Gastroesophageal sphincter (tissue), 4 donors: ENCODE measurements around the gene ARSD. TPM values are rescaled to one million over a fixed set of nuclear protein-coding genes. Genes with fewer than 3 reads are reported as not detected.

ENCODE experiments used
- ATAC-seq: fragments of 150-250 bp; one replicate; pipeline ENCODE4 v1.9.1; 2016; ENCODE audit warnings: mild to moderate bottlenecking, moderate library complexity
- H3K27ac ChIP-seq, 4 donors: fragments of 200-600 bp; sonication (generic) in 3 of 4; 1 replicate in 3 of 4; 2 replicates in 1 of 4; pipeline ENCODE4 v1.5.1; 2016 to 2019
- H3K27me3 ChIP-seq: fragments of 200-600 bp; sonication (generic); one replicate; pipeline ENCODE4 v1.5.1; 2019
- H3K36me3 ChIP-seq, 2 donors: fragments of 200-600 bp; sonication (generic); one replicate each; pipeline ENCODE4 v1.5.1; 2019; ENCODE audit warnings: control low read depth in 1 of 2
- H3K4me1 ChIP-seq, 3 donors: fragments of 200-600 bp; sonication (generic); 1 replicate in 2 of 3; 2 replicates in 1 of 3; pipeline ENCODE4 v1.5.1; 2016 to 2019; ENCODE audit warnings: control low read depth in 2 of 3
- H3K4me3 ChIP-seq, 2 donors: fragments of 200-600 bp; sonication (generic); one replicate each; pipeline ENCODE4 v1.5.1; 2019; ENCODE audit warnings: mild to moderate bottlenecking in 1 of 2, moderate library complexity in 1 of 2
- H3K9me3 ChIP-seq, 3 donors: fragments of 200-600 bp; sonication (generic); one replicate each; pipeline ENCODE4 v1.5.1; 2017 to 2019; ENCODE audit warnings: control low read depth in 2 of 3
- EP300 ChIP-seq: sonication (generic); formaldehyde crosslinking; IDR thresholded peaks from one replicate; pipeline ENCODE4 v1.6.1; 2017; ENCODE audit warnings: antibody characterized with exemption, mild to moderate bottlenecking
- POLR2A ChIP-seq, 2 donors: fragments of 450-650 bp; IDR thresholded peaks; one replicate each; pipeline ENCODE4 v1.6.1; 2017; ENCODE audit warnings: antibody characterized with exemption in 2 of 2, mild to moderate bottlenecking in 2 of 2, moderate library complexity in 1 of 2
- POLR2AphosphoS5 ChIP-seq: sonication (generic); formaldehyde crosslinking; IDR thresholded peaks from one replicate; pipeline ENCODE4 v1.6.1; 2017; ENCODE audit warnings: antibody characterized with exemption
- WGBS, 2 donors: methylation state at CpG; one replicate each; pipeline ENCODE4 v1.1.5; 2018; ENCODE audit warnings: low coverage in 1 of 2; 5-methylcytosine and 5-hydroxymethylcytosine counted together
- total RNA-seq, 4 donors: library from RNA; depleted of rRNA; stranded (reverse); fragments of >200 nt; gene quantifications; one replicate each; pipeline ENCODE4 v1.1.0, GENCODE V29; 2016
- TF ChIP-seq, protein P1 (sequence below), 4 experiments: fragments of 200-600 bp in 2 of 4; fragments of 450-650 bp in 2 of 4; sonication (generic) in 1 of 4; IDR thresholded peaks; one replicate each; pipeline ENCODE4 v1.5.1; 2017 to 2019; ENCODE audit warnings: antibody characterized with exemption in 4 of 4, mild to moderate bottlenecking in 2 of 4, moderate library complexity in 2 of 4

Gene ARSD
- total RNA-seq, 4 donors from 2014 or later: 11.5 to 20.2 (median 12.4) TPM

DNA sequence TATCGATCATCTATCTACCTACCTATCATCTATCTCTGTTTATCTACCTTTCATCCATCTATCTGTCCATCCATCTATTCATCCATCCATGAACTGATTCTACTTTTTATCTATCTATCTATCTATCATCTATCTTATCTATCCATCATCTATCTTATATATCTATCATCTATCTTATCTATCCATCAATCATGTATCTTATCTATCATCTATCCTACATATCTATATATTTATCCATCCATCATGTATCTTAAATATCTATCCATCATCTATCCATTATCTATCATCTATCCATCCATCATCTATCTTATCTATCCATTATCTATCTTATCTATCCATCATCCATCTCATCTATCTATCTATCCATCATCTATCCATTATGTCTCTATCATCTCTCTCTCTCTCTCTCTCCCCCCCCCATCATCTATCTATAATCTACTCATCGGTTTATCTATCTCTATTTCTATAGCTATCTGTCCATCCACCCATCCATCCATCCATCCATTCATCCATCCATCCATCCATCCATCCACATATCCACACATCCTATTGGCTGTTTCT, 20.9 kb downstream of the ARSD start:
- Histone ChIP-seq H3K36me3 (peaks cover 0 to 22% of the 10 kb centered on the region in 2 donors), H3K27me3 (no peaks in the 10 kb centered on the region), H3K4me1 (no peaks in the 10 kb centered on the region), H3K27ac (no peak overlapping the region), H3K9me3 (peaks cover 0 to 4% (median 0%) of the 10 kb centered on the region in 3 donors), H3K4me3 (no peak overlapping the region)
- TF ChIP-seq POLR2AphosphoS5: no peak
- TF ChIP-seq, protein P1, sequence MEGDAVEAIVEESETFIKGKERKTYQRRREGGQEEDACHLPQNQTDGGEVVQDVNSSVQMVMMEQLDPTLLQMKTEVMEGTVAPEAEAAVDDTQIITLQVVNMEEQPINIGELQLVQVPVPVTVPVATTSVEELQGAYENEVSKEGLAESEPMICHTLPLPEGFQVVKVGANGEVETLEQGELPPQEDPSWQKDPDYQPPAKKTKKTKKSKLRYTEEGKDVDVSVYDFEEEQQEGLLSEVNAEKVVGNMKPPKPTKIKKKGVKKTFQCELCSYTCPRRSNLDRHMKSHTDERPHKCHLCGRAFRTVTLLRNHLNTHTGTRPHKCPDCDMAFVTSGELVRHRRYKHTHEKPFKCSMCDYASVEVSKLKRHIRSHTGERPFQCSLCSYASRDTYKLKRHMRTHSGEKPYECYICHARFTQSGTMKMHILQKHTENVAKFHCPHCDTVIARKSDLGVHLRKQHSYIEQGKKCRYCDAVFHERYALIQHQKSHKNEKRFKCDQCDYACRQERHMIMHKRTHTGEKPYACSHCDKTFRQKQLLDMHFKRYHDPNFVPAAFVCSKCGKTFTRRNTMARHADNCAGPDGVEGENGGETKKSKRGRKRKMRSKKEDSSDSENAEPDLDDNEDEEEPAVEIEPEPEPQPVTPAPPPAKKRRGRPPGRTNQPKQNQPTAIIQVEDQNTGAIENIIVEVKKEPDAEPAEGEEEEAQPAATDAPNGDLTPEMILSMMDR (IDR thresholded peaks at IDR 0.05): no peak
- TF ChIP-seq EP300: no peak
- TF ChIP-seq POLR2A (IDR thresholded peaks at IDR 0.05): no peak
- 0 to 100% methylated on average over 1 to 2 of the region's 2 CpGs for WGBS, 2 donors
- no peak for ATAC-seq

DNA sequence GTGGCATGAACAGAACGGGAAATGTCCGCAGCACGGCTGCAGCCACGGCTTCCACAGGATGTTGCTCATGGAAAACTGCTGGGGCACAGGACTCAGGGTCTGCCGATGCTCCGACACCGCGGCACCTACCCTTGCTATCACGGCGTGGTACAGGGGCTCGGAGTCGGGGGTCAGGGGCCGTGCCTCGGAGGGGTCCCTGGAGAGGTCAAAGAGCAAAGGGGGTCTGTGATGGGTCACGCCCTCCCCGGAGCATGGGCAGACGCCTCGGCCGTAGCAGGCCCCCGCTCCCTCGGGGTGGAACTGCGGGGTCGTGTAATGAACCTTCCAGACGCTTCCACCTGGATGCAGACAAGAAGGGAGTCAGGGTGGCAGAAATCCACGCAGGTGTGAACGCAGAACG, 21.8 kb downstream of the ARSD start:
- H3K27ac ChIP-seq: no peak overlapping the region
- ATAC-seq: no peak

DNA sequence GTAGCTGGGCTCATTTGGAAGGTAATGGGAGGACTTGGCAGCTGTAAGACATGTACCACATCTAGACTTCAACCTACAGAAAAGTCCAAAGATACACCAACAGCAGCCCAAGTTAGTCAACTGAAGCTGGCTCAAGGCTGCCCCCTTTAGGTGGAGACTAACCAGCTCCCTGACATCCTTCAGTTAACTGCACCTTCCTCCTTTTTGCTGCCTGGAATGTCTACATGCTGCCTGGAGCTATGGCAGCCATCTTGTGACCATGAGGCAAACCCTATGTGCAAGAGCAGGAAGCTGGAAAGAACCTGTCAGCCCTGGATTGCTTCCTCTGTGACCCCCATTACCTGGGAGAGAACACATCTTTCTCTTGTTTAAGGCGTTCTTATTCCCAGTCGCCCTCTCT, 25.8 kb downstream of the ARSD start:
- no peak overlapping the region for H3K4me3 ChIP-seq
- no peak overlapping the region for H3K27ac ChIP-seq
- no peaks in the 10 kb centered on the region for H3K4me1 ChIP-seq
- no peak for ATAC-seq
- peaks cover 0 to 13% of the 10 kb centered on the region in 2 donors for H3K36me3 ChIP-seq
- TF ChIP-seq, protein P1 (IDR thresholded peaks at IDR 0.05): no peak
- TF ChIP-seq POLR2AphosphoS5 (no peak), EP300 (no peak), POLR2A (IDR thresholded peaks at IDR 0.05) (no peak)
- H3K9me3 ChIP-seq: peaks cover 0 to 7% (median 0%) of the 10 kb centered on the region in 3 donors
- H3K27me3 ChIP-seq: no peaks in the 10 kb centered on the region
- 90% methylated on average over 2 of the region's 2 CpGs; no CpG with 5 or more reads in 1 of the 2 donors for WGBS, 2 donors

More for the DNA sequence above, 21.8 kb downstream of the ARSD start:
- Histone ChIP-seq H3K27me3 (no peaks in the 10 kb centered on the region), H3K4me1 (no peaks in the 10 kb centered on the region), H3K4me3 (no peak overlapping the region), H3K36me3 (peaks cover 0 to 22% of the 10 kb centered on the region in 2 donors), H3K9me3 (peaks cover 0 to 7% (median 0%) of the 10 kb centered on the region in 3 donors)
- TF ChIP-seq POLR2AphosphoS5: no peak
- TF ChIP-seq, protein P1 (IDR thresholded peaks at IDR 0.05): no peak
- no peak for TF ChIP-seq EP300
- no peak for TF ChIP-seq POLR2A (IDR thresholded peaks at IDR 0.05)
- 87% methylated on average over 3 of the region's 27 CpGs; no CpG with 5 or more reads in 1 of the 2 donors for WGBS, 2 donors

DNA sequence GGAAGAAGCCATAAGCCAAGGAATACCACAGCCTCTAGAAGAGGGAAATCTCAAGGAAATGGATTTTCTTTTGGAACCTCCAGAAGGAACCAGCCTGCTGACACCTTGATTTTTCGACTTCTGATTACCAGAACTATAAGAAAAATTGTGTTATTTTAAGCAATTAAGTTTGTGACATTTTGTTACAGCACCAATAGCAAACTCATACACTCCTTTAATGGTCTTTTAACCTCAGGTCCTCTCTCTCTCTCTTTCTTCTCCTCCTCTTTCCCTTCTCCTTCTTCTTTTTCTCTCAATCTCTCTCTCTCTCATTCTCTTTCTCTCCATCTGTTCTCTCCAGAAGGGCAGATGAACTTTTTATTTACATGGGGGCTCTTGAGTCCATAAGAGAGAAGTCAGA, 26.3 kb downstream of the ARSD start:
- H3K9me3 ChIP-seq: peaks cover 0 to 7% (median 0%) of the 10 kb centered on the region in 3 donors
- WGBS, 2 donors: 89 to 100% methylated on average over 1 of the region's 1 CpG
- no peaks in the 10 kb centered on the region for H3K27me3 ChIP-seq
- ATAC-seq: no peak
- no peak overlapping the region for H3K27ac ChIP-seq
- H3K4me1 ChIP-seq: no peaks in the 10 kb centered on the region
- no peak overlapping the region for H3K4me3 ChIP-seq
- peaks cover 0 to 13% of the 10 kb centered on the region in 2 donors for H3K36me3 ChIP-seq
- TF ChIP-seq, protein P1 (IDR thresholded peaks at IDR 0.05): no peak
- TF ChIP-seq POLR2AphosphoS5 (no peak), POLR2A (IDR thresholded peaks at IDR 0.05) (no peak), EP300 (no peak)
